ENCODE data around the gene C12orf56.

- TF ChIP-seq POLR2AphosphoS5 (IDR thresholded peaks at IDR 0.05) (no peak), CTCF (IDR thresholded peaks at IDR 0.05) (no peak), POLR2A (IDR thresholded peaks at IDR 0.05) (no peak)
Observed at GRCh38 chr12:64385019-64385418, 5.5 kb downstream of the C12orf56 start.

Measured in stomach (tissue), 4 donors.